Neuronal stem cell (in vitro differentiated cells): ENCODE measurements around the gene CFAP161.

Source experiments
- DNase-seq: peaks from one replicate; pipeline ENCODE4 v3.0.0-alpha.2; 2013; ENCODE audit warnings: low spot score
- H2AFZ ChIP-seq: one replicate; pipeline ENCODE4 v1.6.1; 2013; ENCODE audit warnings: mild to moderate bottlenecking, low read length, inconsistent platforms
- H2AK5ac ChIP-seq: 2 replicates; pipeline ENCODE4 v1.6.1; 2013; ENCODE audit warnings: low read depth, mild to moderate bottlenecking, inconsistent platforms, low read length, moderate library complexity, mixed read lengths
- H2BK120ac ChIP-seq: 2 replicates; pipeline ENCODE4 v1.6.1; 2013; ENCODE audit warnings: low read depth, mild to moderate bottlenecking, inconsistent platforms, low read length, moderate library complexity, mixed read lengths
- H2BK12ac ChIP-seq: one replicate; pipeline ENCODE4 v1.6.1; 2013; ENCODE audit warnings: low read length, inconsistent platforms
- H2BK15ac ChIP-seq: 2 replicates; pipeline ENCODE4 v1.6.1; 2013; ENCODE audit warnings: mild to moderate bottlenecking, low read length, inconsistent platforms, mixed read lengths
- H2BK5ac ChIP-seq: one replicate; pipeline ENCODE4 v1.6.1; 2013; ENCODE audit warnings: inconsistent platforms, mild to moderate bottlenecking, low read length, moderate library complexity
- H3K14ac ChIP-seq: one replicate; pipeline ENCODE4 v1.6.1; 2013; ENCODE audit warnings: low read length, inconsistent platforms
- H3K18ac ChIP-seq: 2 replicates; pipeline ENCODE4 v1.6.1; 2013; ENCODE audit warnings: low read length, inconsistent platforms
- H3K23ac ChIP-seq: 2 replicates; pipeline ENCODE4 v1.6.1; 2013; ENCODE audit warnings: low read depth, mild to moderate bottlenecking, mixed read lengths, low read length, inconsistent platforms; ENCODE audit not compliant: poor library complexity
- H3K27ac ChIP-seq: replicated peaks from 3 replicates; pipeline ENCODE4 v1.5.1; 2013; ENCODE audit warnings: low read length, inconsistent platforms
- H3K27me3 ChIP-seq, 3 experiments: 2 replicates each; pipeline ENCODE4 v1.6.1; 2013; ENCODE audit warnings: low read length in 3 of 3, mild to moderate bottlenecking in 2 of 3, inconsistent platforms in 1 of 3, low read depth in 1 of 3, mixed read lengths in 1 of 3, moderate library complexity in 1 of 3; ENCODE audit not compliant: control insufficient read depth in 3 of 3, insufficient read depth in 3 of 3
- H3K36me3 ChIP-seq, 2 donors: replicated peaks in 1 of 2; 2 replicates each; pipeline ENCODE4 v1.6.1; 2013; ENCODE audit warnings: low read length in 2 of 2; ENCODE audit not compliant: control insufficient read depth in 2 of 2, insufficient read depth in 2 of 2
- H3K4ac ChIP-seq: 2 replicates; pipeline ENCODE4 v1.6.1; 2013; ENCODE audit warnings: inconsistent platforms, mild to moderate bottlenecking, low read length, moderate library complexity
- H3K4me1 ChIP-seq, 2 donors: 1 replicate in 1 of 2; 2 replicates in 1 of 2; pipeline ENCODE4 v1.6.1; 2013; ENCODE audit warnings: low read length in 2 of 2, low read depth in 1 of 2; ENCODE audit not compliant: control insufficient read depth in 2 of 2, insufficient read depth in 1 of 2
- H3K4me2 ChIP-seq: one replicate; pipeline ENCODE4 v1.6.1; 2013; ENCODE audit warnings: mild to moderate bottlenecking, low read length, inconsistent platforms; ENCODE audit not compliant: insufficient read depth, poor library complexity, severe bottlenecking
- H3K4me3 ChIP-seq, 2 donors: 2 replicates each; pipeline ENCODE4 v1.5.1; 2013; ENCODE audit warnings: low read length in 2 of 2, mild to moderate bottlenecking in 2 of 2, inconsistent platforms in 1 of 2, moderate library complexity in 1 of 2
- H3K79me1 ChIP-seq: one replicate; pipeline ENCODE4 v1.6.1; 2013; ENCODE audit warnings: low read depth, mild to moderate bottlenecking, inconsistent platforms, low read length, moderate library complexity
- H3K9ac ChIP-seq: one replicate; pipeline ENCODE4 v1.6.1; 2013; ENCODE audit warnings: mild to moderate bottlenecking, low read depth, low read length, inconsistent platforms; ENCODE audit not compliant: poor library complexity
- H3K9me3 ChIP-seq, 2 donors: replicated peaks in 1 of 2; 2 replicates each; pipeline versions ENCODE3 to v1.6.1; 2013; ENCODE audit warnings: low read length in 2 of 2, mild to moderate bottlenecking in 2 of 2, inconsistent platforms in 1 of 2, low read depth in 1 of 2, mixed read lengths in 1 of 2, moderate library complexity in 1 of 2; ENCODE audit not compliant: control insufficient read depth in 2 of 2, insufficient read depth in 1 of 2
- H4K8ac ChIP-seq: one replicate; pipeline ENCODE4 v1.6.1; 2013; ENCODE audit warnings: low read depth, mild to moderate bottlenecking, inconsistent platforms, low read length, moderate library complexity
- H4K91ac ChIP-seq: one replicate; pipeline ENCODE4 v1.6.1; 2013; ENCODE audit warnings: low read length, low read depth, mild to moderate bottlenecking, inconsistent platforms; ENCODE audit not compliant: poor library complexity
- WGBS, 2 donors: extraction: QIAGEN DNeasy Blood & Tissue Kit; methylation state at CpG; one replicate each; pipeline ENCODE4 v1.1.7; 2013; ENCODE audit warnings: missing lambda C conversion rate in 2 of 2, mixed read lengths in 1 of 2; ENCODE audit not compliant: insufficient read length in 2 of 2, insufficient replicate concordance in 1 of 2; ENCODE audit errors: extremely low coverage in 2 of 2; 5-methylcytosine and 5-hydroxymethylcytosine counted together

Gene CFAP161

GRCh38 chr15:81188354-81188753 lies 54.3 kb downstream of the CFAP161 start:
- Histone ChIP-seq H4K91ac (no peak overlapping the region), H3K27me3 (no peaks in the 10 kb centered on the region), H2AK5ac (no peak overlapping the region), H3K9ac (no peak overlapping the region), H2BK120ac (no peak overlapping the region), H2BK15ac (no peak overlapping the region), H4K8ac (no peak overlapping the region), H3K4ac (no peak overlapping the region), H3K14ac (no peak overlapping the region), H2AFZ (no peak overlapping the region), H2BK12ac (no peak overlapping the region), H3K79me1 (no peaks in the 10 kb centered on the region), H3K36me3 (no peaks in the 10 kb centered on the region), H3K4me2 (no peak overlapping the region), H3K23ac (no peak overlapping the region), H2BK5ac (no peak overlapping the region), H3K27ac (no peak overlapping the region), H3K4me1 (no peaks in the 10 kb centered on the region), H3K4me3 (no peak overlapping the region), H3K9me3 (no peaks in the 10 kb centered on the region), H3K18ac (no peak overlapping the region)
- DNase-seq, result no peak
- WGBS, 2 donors, result no CpG with 5 or more reads among the region's 8 CpGs

- H3K9ac ChIP-seq, result no peak overlapping the region
- H3K14ac ChIP-seq, result no peak overlapping the region
- no peak overlapping the region for H2BK12ac ChIP-seq
- no peak overlapping the region for H2AK5ac ChIP-seq
- WGBS, 2 donors, result no CpG with 5 or more reads among the region's 11 CpGs
- H3K4ac ChIP-seq, result no peak overlapping the region
- H3K4me1 ChIP-seq, result no peaks in the 10 kb centered on the region
- no peak overlapping the region for H3K4me2 ChIP-seq
- no peaks in the 10 kb centered on the region for H3K79me1 ChIP-seq
- no peaks in the 10 kb centered on the region for H3K9me3 ChIP-seq
- no peak overlapping the region for H2AFZ ChIP-seq
- H2BK120ac ChIP-seq, result no peak overlapping the region
- H2BK5ac ChIP-seq, result no peak overlapping the region
- H3K27me3 ChIP-seq, result no peaks in the 10 kb centered on the region
- no peak overlapping the region for H3K4me3 ChIP-seq
- no peak overlapping the region for H4K8ac ChIP-seq
- no peaks in the 10 kb centered on the region for H3K36me3 ChIP-seq
- no peak overlapping the region for H2BK15ac ChIP-seq
- no peak overlapping the region for H3K23ac ChIP-seq
- no peak for DNase-seq
- no peak overlapping the region for H4K91ac ChIP-seq
- H3K27ac ChIP-seq, result no peak overlapping the region
- no peak overlapping the region for H3K18ac ChIP-seq
These were observed 55.7 kb downstream of the CFAP161 start for GRCh38 chr15:81189583-81190283.

- Histone ChIP-seq H3K4me1 (peaks cover 0 to 10% of the 10 kb centered on the region in 2 donors), H3K79me1 (no peaks in the 10 kb centered on the region), H2BK5ac (no peak overlapping the region), H3K27me3 (no peaks in the 10 kb centered on the region), H3K4me3 (no peak overlapping the region), H3K9ac (no peak overlapping the region), H4K8ac (no peak overlapping the region), H2BK120ac (no peak overlapping the region), H2AFZ (no peak overlapping the region), H3K14ac (no peak overlapping the region), H3K9me3 (no peaks in the 10 kb centered on the region), H3K4me2 (no peak overlapping the region), H3K36me3 (no peaks in the 10 kb centered on the region), H3K18ac (no peak overlapping the region), H3K23ac (no peak overlapping the region), H2AK5ac (no peak overlapping the region), H2BK15ac (no peak overlapping the region), H3K27ac (no peak overlapping the region), H2BK12ac (no peak overlapping the region), H3K4ac (no peak overlapping the region), H4K91ac (no peak overlapping the region)
- no peak for DNase-seq
- WGBS, 2 donors, result no CpG with 5 or more reads among the region's 3 CpGs
These were observed 56.9 kb downstream of the CFAP161 start for GRCh38 chr15:81190922-81191507.

GRCh38 chr15:81191701-81192100 lies 57.6 kb downstream of the CFAP161 start:
- Histone ChIP-seq H2BK120ac (no peak overlapping the region), H3K4me2 (no peak overlapping the region), H3K14ac (no peak overlapping the region), H3K79me1 (no peaks in the 10 kb centered on the region), H2AFZ (no peak overlapping the region), H4K91ac (no peak overlapping the region), H3K27me3 (no peaks in the 10 kb centered on the region), H3K4ac (no peak overlapping the region), H3K4me1 (peaks cover 0 to 10% of the 10 kb centered on the region in 2 donors), H2BK5ac (no peak overlapping the region), H4K8ac (no peak overlapping the region), H3K9ac (no peak overlapping the region), H3K27ac (no peak overlapping the region), H3K4me3 (no peak overlapping the region), H3K23ac (no peak overlapping the region), H3K9me3 (no peaks in the 10 kb centered on the region), H2AK5ac (no peak overlapping the region), H3K36me3 (no peaks in the 10 kb centered on the region), H2BK12ac (no peak overlapping the region), H3K18ac (no peak overlapping the region), H2BK15ac (no peak overlapping the region)
- no peak for DNase-seq
- no CpG with 5 or more reads among the region's 3 CpGs for WGBS, 2 donors
